Colonic mucosa (tissue), 4 donors: ENCODE results near the gene COL19A1. TPM values are rescaled to one million over a fixed set of nuclear protein-coding genes. Genes with fewer than 3 reads are reported as not detected.

Experiments used
- DNase-seq: peaks from one replicate; pipeline ENCODE4 v3.0.0-alpha.2; 2020
- H3K27ac ChIP-seq: fragments of 200-600 bp; one replicate; pipeline ENCODE4 v1.8.0; 2021
- H3K27me3 ChIP-seq: fragments of 200-600 bp; one replicate; pipeline ENCODE4 v1.8.0; 2021
- H3K36me3 ChIP-seq: fragments of 200-600 bp; one replicate; pipeline ENCODE4 v1.8.0; 2021
- H3K4me1 ChIP-seq: fragments of 200-600 bp; one replicate; pipeline ENCODE4 v1.8.0; 2021; ENCODE audit warnings: mild to moderate bottlenecking
- H3K4me3 ChIP-seq: fragments of 200-600 bp; one replicate; pipeline ENCODE4 v1.8.0; 2021
- H3K9ac ChIP-seq, 2 donors: one replicate each; pipeline ENCODE4 v1.7.0; 2013; ENCODE audit warnings: control low read depth in 2 of 2, low read depth in 2 of 2, low read length in 2 of 2
- H3K9me3 ChIP-seq: fragments of 200-600 bp; one replicate; pipeline ENCODE4 v1.8.0; 2021
- intact Hi-C: fragments of 100-400 bp; cut with DNase I; formaldehyde crosslinking; loops from one replicate; pipeline ENCODE4 v1.14.1; 2022
- total RNA-seq, 2 donors: library from RNA; stranded (reverse); fragmentation: NEBNext Ultra II Directional in 1 of 2; extraction: Animal tissue kit (Norgen Biotek cat#: 25700) in 1 of 2; gene quantifications; one replicate each; pipeline ENCODE4 v1.2.1, GENCODE V29; 2021
- TF ChIP-seq, protein P1 (sequence below): fragments of 200-600 bp; IDR thresholded peaks from one replicate; pipeline ENCODE4 v1.8.0; 2022; ENCODE audit warnings: antibody characterized with exemption, mild to moderate bottlenecking
- donor health status: healthy.
- donor health status: DM: no; HTN: no; CAD: no.
- donor health status: DM: no; HTN: no; CAD: no.

The COL19A1 gene
- total RNA-seq, 2 donors from 2014 or later, result 0.22 to 0.56 TPM

DNA sequence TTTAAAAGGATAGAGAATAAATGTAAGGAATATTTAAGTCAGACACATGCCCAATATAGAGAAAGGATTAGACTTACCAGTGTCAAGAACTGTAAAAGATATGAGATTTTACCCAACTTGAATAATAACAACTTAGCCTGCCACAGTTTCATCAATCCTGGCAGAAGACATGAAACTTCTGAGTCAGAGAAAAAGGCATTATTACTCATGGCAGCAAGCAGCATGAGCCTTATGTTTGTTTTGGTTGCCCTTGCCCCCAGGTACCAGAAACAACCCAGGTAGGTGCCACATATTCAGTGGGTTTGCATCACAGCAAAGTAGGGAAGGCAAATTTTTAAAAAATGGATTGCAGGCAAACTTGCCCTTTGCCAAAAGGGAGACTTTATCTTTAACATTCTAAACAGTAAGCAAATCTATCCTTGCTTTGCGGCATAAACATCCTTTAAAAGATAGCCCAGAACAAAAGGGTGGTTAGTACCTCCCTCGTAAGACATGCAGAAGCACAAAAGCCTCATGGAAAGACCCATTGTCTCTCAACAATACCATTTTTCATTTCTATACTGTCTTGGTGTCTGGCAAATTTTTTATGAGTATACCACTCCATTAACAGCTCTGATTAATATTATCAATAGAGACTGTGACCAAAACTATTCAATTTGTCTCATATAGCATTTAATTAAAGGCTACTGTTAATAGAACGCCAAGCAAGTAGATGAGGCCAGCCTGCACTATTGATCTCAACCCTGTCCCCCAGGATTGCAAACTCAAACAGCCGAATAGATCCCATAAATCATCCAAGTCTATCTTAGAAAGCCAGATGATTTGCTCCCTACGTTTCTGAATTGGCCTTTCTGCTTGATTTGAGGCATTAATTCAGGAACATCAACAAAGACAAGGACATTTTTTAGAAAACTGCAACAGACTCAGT is 185.1 kb downstream of the COL19A1 start:
- no peak overlapping the region for H3K9ac ChIP-seq
- TF ChIP-seq, protein P1, sequence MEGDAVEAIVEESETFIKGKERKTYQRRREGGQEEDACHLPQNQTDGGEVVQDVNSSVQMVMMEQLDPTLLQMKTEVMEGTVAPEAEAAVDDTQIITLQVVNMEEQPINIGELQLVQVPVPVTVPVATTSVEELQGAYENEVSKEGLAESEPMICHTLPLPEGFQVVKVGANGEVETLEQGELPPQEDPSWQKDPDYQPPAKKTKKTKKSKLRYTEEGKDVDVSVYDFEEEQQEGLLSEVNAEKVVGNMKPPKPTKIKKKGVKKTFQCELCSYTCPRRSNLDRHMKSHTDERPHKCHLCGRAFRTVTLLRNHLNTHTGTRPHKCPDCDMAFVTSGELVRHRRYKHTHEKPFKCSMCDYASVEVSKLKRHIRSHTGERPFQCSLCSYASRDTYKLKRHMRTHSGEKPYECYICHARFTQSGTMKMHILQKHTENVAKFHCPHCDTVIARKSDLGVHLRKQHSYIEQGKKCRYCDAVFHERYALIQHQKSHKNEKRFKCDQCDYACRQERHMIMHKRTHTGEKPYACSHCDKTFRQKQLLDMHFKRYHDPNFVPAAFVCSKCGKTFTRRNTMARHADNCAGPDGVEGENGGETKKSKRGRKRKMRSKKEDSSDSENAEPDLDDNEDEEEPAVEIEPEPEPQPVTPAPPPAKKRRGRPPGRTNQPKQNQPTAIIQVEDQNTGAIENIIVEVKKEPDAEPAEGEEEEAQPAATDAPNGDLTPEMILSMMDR, result no peak
- H3K27ac ChIP-seq, result no peak overlapping the region
- no peak overlapping the region for H3K4me3 ChIP-seq
- no peaks in the 10 kb centered on the region for H3K4me1 ChIP-seq
- intact Hi-C loops, result no loop called here
- no peak for DNase-seq
- no peaks in the 10 kb centered on the region for H3K36me3 ChIP-seq
- H3K9me3 ChIP-seq, result no peaks in the 10 kb centered on the region
- no peaks in the 10 kb centered on the region for H3K27me3 ChIP-seq

DNA sequence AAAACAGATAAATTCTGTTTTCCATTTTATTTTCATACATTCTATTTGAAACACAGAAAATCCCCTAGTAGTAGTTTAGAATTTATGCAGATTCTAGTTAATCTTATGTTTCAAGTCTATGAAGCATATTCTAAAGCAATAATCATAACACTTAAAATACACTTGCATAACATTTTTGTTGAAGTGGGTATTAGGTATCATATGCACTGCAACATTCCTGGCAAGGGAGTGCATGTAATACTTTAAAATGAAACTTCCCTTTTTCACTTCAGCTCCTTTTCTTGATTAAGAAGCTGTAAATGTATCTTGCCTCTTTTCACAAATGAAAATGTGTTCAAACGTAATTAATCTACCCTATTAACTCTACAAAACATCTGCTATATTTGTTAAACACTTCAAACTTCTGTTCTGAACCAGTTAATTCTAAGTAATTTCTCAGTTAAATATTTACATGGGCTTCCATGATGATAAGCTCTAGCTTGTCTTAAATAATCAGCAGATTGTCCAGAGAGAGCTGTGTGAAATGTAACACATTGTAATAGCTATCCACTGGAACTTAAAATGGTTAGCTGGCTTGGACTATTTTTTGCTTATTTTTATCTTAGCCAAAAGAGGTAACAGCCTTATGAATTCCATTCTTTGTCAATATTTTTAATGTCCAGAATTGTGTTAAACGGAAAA is 192.8 kb downstream of the COL19A1 start:
- H3K9ac ChIP-seq, result no peak overlapping the region
- H3K9me3 ChIP-seq, result no peaks in the 10 kb centered on the region
- no peak overlapping the region for H3K27ac ChIP-seq
- no peak for DNase-seq
- H3K27me3 ChIP-seq, result no peaks in the 10 kb centered on the region
- TF ChIP-seq, protein P1, result no peak
- intact Hi-C loops, result no loop called here
- H3K4me3 ChIP-seq, result no peak overlapping the region
- H3K36me3 ChIP-seq, result no peaks in the 10 kb centered on the region
- no peaks in the 10 kb centered on the region for H3K4me1 ChIP-seq

DNA sequence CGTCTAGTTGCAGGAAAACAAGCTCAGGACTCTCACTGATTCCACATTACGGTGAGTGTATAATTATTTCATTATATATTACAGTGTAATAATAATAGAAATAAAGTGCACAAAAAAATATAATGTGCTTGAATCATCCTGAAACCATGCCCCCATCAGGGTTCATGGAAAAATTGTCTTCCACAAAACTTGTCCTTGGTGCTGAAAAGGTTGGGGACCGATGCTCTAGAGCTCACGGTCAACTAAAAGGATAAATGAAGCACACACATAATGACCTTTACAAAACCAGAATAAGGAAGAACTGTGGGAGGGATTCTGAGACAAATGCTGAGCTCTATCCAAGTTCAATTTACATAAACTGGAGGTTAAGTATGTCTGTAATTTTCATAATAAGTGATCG is 194.3 kb downstream of the COL19A1 start:
- DNase-seq, result no peak
- H3K4me1 ChIP-seq, result no peaks in the 10 kb centered on the region
- intact Hi-C loops, result no loop called here
- no peak overlapping the region for H3K9ac ChIP-seq
- no peaks in the 10 kb centered on the region for H3K9me3 ChIP-seq
- no peaks in the 10 kb centered on the region for H3K36me3 ChIP-seq
- no peaks in the 10 kb centered on the region for H3K27me3 ChIP-seq
- H3K4me3 ChIP-seq, result no peak overlapping the region
- TF ChIP-seq, protein P1, result no peak
- H3K27ac ChIP-seq, result no peak overlapping the region

DNA sequence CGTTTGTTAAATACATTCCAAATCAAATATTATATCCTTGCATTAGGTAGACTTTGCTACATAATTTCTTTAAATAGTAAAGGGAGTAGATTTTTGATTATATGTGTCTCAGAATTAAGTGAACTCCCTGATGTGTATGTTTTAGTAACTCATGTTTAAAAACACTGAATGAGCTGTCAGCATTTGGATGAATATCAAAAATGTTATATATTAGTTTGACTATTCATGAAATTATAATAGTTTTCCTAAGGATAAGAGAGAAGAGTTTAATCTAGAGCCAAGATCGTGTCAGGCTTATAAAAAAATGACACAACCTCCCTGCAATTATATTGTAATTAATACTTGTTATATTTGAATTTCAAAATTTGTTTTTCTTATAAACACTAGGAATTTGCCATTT is 195.2 kb downstream of the COL19A1 start:
- Histone ChIP-seq H3K36me3 (no peaks in the 10 kb centered on the region), H3K27me3 (no peaks in the 10 kb centered on the region), H3K27ac (no peak overlapping the region), H3K4me1 (no peaks in the 10 kb centered on the region), H3K4me3 (no peak overlapping the region), H3K9ac (no peak overlapping the region), H3K9me3 (no peaks in the 10 kb centered on the region)
- TF ChIP-seq, protein P1, result no peak
- no peak for DNase-seq
- intact Hi-C loops, result no loop called here

DNA sequence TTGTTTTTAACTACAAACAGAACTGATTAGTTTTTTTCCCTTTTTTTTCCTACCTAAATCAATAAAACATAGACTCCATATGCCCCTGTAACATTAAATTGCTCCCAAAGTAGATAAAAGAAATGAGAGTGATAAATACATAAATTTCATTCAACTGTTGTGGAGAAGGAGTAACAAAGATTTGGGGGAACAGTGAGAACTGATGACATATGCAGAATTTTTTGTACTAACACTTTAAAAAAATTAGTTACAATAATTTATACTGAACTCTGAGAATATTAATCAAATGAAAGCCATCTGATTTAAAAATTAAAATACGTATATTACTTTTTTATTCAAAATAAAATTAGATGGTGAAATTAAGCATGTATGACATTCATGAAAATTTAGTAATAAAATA is 195.7 kb downstream of the COL19A1 start:
- no peak overlapping the region for H3K27ac ChIP-seq
- no peaks in the 10 kb centered on the region for H3K9me3 ChIP-seq
- no peaks in the 10 kb centered on the region for H3K27me3 ChIP-seq
- TF ChIP-seq, protein P1, result no peak
- no peak for DNase-seq
- no peaks in the 10 kb centered on the region for H3K4me1 ChIP-seq
- no peak overlapping the region for H3K9ac ChIP-seq
- intact Hi-C loops, result no loop called here
- H3K4me3 ChIP-seq, result no peak overlapping the region
- no peaks in the 10 kb centered on the region for H3K36me3 ChIP-seq
